HepG2 (cell line): ENCODE measurements around the gene VGLL3. TPM values are rescaled to one million over a fixed set of nuclear protein-coding genes. Genes with fewer than 3 reads are reported as not detected.

Experiments used
- ATAC-seq: fragments of 200-7000 bp; cut with Tn5 transposase; 3 replicates; pipeline ENCODE4 v1.9.1; 2020; ENCODE audit warnings: mild to moderate bottlenecking, moderate library complexity
- BruUV-seq: library from RNA; stranded (reverse); fragments of 400-500 nt; replicated peaks from 2 replicates; lab custom pipeline; 2021; lab: Mats Ljungman, UMichigan
- CTCF ChIA-PET: fragments of 300-600 bp; formaldehyde crosslinking; extraction: SDS; loops from one replicate; lab custom pipeline; 2021; ENCODE audit warnings: low total read pairs, inconsistent platforms, low intra/inter-chr PET ratio; lab: Yijun Ruan, JAX
- POLR2A ChIA-PET: fragments of 350-600 bp; sonication (Branson Sonifier 250); formaldehyde crosslinking; loops from one replicate; lab custom pipeline; 2020; ENCODE audit warnings: antibody characterized with exemption, inconsistent platforms; lab: Yijun Ruan, JAX
- DNase-seq: peaks from one replicate; pipeline ENCODE4 v3.0.0-alpha.2; 2015; ENCODE audit warnings: low spot score
- FAIRE-seq: peaks from 3 replicates; lab custom pipeline; 2011; peaks lifted over from hg19 to GRCh38; lab: Jason Lieb, UNC
- H2AFZ ChIP-seq: one replicate; pipeline ENCODE4 v1.6.1; 2011; ENCODE audit warnings: low read length, inconsistent platforms
- H3K27ac ChIP-seq: fragments of 300-600 bp; 3 replicates; pipeline ENCODE4 v1.8.0; 2011; ENCODE audit warnings: mixed run types, mild to moderate bottlenecking, mixed read lengths, low read length, inconsistent platforms; ENCODE audit not compliant: insufficient read depth; ENCODE audit errors: extremely low read length
- H3K27me3 ChIP-seq, 2 experiments: fragments of 200-600 bp in 1 of 2; 2 replicates in 1 of 2; 3 replicates in 1 of 2; pipeline versions ENCODE4 v1.6.0 to v1.8.0; 2011; ENCODE audit warnings: low read length in 2 of 2, mild to moderate bottlenecking in 2 of 2, moderate library complexity in 2 of 2, inconsistent platforms in 1 of 2; ENCODE audit not compliant: insufficient read depth in 2 of 2, control insufficient read depth in 1 of 2
- H3K36me3 ChIP-seq, 2 experiments: fragments of 200-600 bp in 1 of 2; replicated peaks in 1 of 2; 2 replicates in 1 of 2; 3 replicates in 1 of 2; pipeline versions ENCODE4 v1.5.1 to v1.8.0; 2011; ENCODE audit warnings: low read length in 2 of 2, inconsistent platforms in 1 of 2; ENCODE audit not compliant: insufficient read depth in 2 of 2, control insufficient read depth in 1 of 2
- H3K4me1 ChIP-seq: 2 replicates; pipeline ENCODE4 v1.5.1; 2012; ENCODE audit warnings: low read length, inconsistent platforms; ENCODE audit not compliant: insufficient read depth
- H3K4me2 ChIP-seq: 2 replicates; pipeline ENCODE4 v1.6.0; 2011; ENCODE audit warnings: low read depth, low read length, inconsistent platforms
- H3K4me3 ChIP-seq, 3 experiments: fragments of 200-600 bp in 1 of 3; sonication (generic), shearing (Covaris generic) in 1 of 3; replicated peaks in 1 of 3; 2 replicates each; pipeline ENCODE4 v1.5.1; 2011 to 2016; ENCODE audit warnings: low read length in 3 of 3, inconsistent platforms in 2 of 3, low read depth in 2 of 3, mild to moderate bottlenecking in 2 of 3, control low read depth in 1 of 3, mixed read lengths in 1 of 3; ENCODE audit not compliant: insufficient read depth in 1 of 3
- H3K79me2 ChIP-seq: one replicate; pipeline ENCODE4 v1.6.1; 2011; ENCODE audit warnings: low read length, inconsistent platforms; ENCODE audit not compliant: insufficient read depth
- H3K9ac ChIP-seq: 2 replicates; pipeline ENCODE4 v1.6.0; 2011; ENCODE audit warnings: mild to moderate bottlenecking, low read depth, low read length, inconsistent platforms; ENCODE audit not compliant: insufficient read depth
- H3K9me3 ChIP-seq: 2 replicates; pipeline ENCODE4 v1.5.1; 2012; ENCODE audit warnings: mild to moderate bottlenecking, low read length
- H4K20me1 ChIP-seq: 2 replicates; pipeline ENCODE4 v1.6.0; 2011; ENCODE audit warnings: inconsistent platforms, mild to moderate bottlenecking, low read length, moderate library complexity; ENCODE audit not compliant: insufficient read depth
- ARID5B ChIP-seq: IDR thresholded peaks from 2 replicates; pipeline ENCODE4 v1.4.0; 2020; ENCODE audit warnings: mild to moderate bottlenecking, missing genetic modification reagents
- CENPT ChIP-seq: sonication (generic); formaldehyde crosslinking; IDR thresholded peaks from 2 replicates; pipeline ENCODE4 v1.8.0; 2022; ENCODE audit warnings: low read depth, mild to moderate bottlenecking, moderate library complexity, missing genetic modification reagents
- ELF1 ChIP-seq: sonication (generic); formaldehyde crosslinking; IDR thresholded peaks from 2 replicates; pipeline ENCODE4 v1.4.0; 2020; ENCODE audit warnings: missing genetic modification reagents
- HMG20B ChIP-seq: conservative IDR thresholded peaks from 2 replicates; pipeline ENCODE4 v1.6.1; 2016; ENCODE audit warnings: missing genetic modification reagents, missing compliant biosample characterization
- KMT2B ChIP-seq: IDR thresholded peaks from 2 replicates; pipeline ENCODE4 v1.6.1; 2016; ENCODE audit warnings: missing genetic modification reagents, missing compliant biosample characterization
- MZF1 ChIP-seq: sonication (generic); formaldehyde crosslinking; IDR thresholded peaks from 2 replicates; pipeline ENCODE4 v1.8.1; 2023; ENCODE audit warnings: mild to moderate bottlenecking, missing genetic modification reagents, borderline replicate concordance
- NFE2 ChIP-seq: sonication (generic); formaldehyde crosslinking; IDR thresholded peaks from 2 replicates; pipeline ENCODE4 v1.4.0; 2020; ENCODE audit warnings: missing genetic modification reagents
- SCMH1 ChIP-seq: sonication (generic); formaldehyde crosslinking; IDR thresholded peaks from 2 replicates; pipeline ENCODE4 v1.9.0; 2021; ENCODE audit warnings: missing genetic modification reagents, mild to moderate bottlenecking, borderline replicate concordance
- ZNF143 ChIP-seq: sonication (generic); formaldehyde crosslinking; IDR thresholded peaks from 2 replicates; pipeline ENCODE4 v1.4.0; 2020; ENCODE audit warnings: missing genetic modification reagents
- ZNF280B ChIP-seq: sonication (generic); formaldehyde crosslinking; IDR thresholded peaks from 2 replicates; pipeline ENCODE4 v1.5.0; 2020; ENCODE audit warnings: missing genetic modification reagents, mild to moderate bottlenecking, borderline replicate concordance
- WGBS: methylation state at CpG from one replicate; pipeline ENCODE4 v1.1.6; 2017; ENCODE audit warnings: low lambda C conversion rate; 5-methylcytosine and 5-hydroxymethylcytosine counted together
- in situ Hi-C: cut with HindIII; loops from 2 replicates; pipeline ENCODE4 v1.10.0; 2017; ENCODE audit warnings: low pct_unique_long_range_greater_than_20kb; ENCODE audit not compliant: extremely low pct_ligation_motif_present
- intact Hi-C: fragments of 100-400 bp; cut with micrococcal nuclease; formaldehyde crosslinking; loops from one replicate; pipeline ENCODE4 v1.10.0; 2022; ENCODE audit not compliant: unreplicated experiment
- polyA plus RNA-seq, 8 experiments: library from polyadenylated mRNA; depleted of rRNA in 3 of 8; stranded (reverse) in 7 of 8; unstranded in 1 of 8; fragments of >200 nt; fragmentation: Illumina TruSeq in 4 of 8; extraction: Trizol in 4 of 8; gene quantifications; 2 replicates each; pipeline versions ENCODE4 v1.2.1 to v1.2.3, GENCODE V29; 2011 to 2016; ENCODE audit warnings: low read depth in 4 of 8, missing spikeins in 1 of 8, mixed read lengths in 1 of 8; ENCODE audit not compliant: insufficient read depth in 1 of 8
- total RNA-seq, 5 experiments: library from RNA; depleted of rRNA; stranded (reverse); fragments of >200 nt; fragmentation: Illumina TruSeq; extraction: Trizol; gene quantifications; 2 replicates each; pipeline ENCODE4 v1.2.3, GENCODE V29; 2016; ENCODE audit warnings: low read depth in 1 of 5
- TF ChIP-seq, protein P1 (sequence below): sonication (generic); formaldehyde crosslinking; IDR thresholded peaks from 2 replicates; pipeline ENCODE4 v1.5.0; 2020; ENCODE audit warnings: mild to moderate bottlenecking, missing genetic modification reagents
- TF ChIP-seq, protein P2 (sequence below): sonication (generic); formaldehyde crosslinking; IDR thresholded peaks from 2 replicates; pipeline ENCODE4 v1.4.0; 2020; ENCODE audit warnings: missing genetic modification reagents

Gene VGLL3
- total and polyA plus RNA-seq, 2 of the 13 experiments (the other 11 are each of a cell fraction or from before 2014, with no cell fraction given): 0.03 to 0.07 TPM

DNA sequence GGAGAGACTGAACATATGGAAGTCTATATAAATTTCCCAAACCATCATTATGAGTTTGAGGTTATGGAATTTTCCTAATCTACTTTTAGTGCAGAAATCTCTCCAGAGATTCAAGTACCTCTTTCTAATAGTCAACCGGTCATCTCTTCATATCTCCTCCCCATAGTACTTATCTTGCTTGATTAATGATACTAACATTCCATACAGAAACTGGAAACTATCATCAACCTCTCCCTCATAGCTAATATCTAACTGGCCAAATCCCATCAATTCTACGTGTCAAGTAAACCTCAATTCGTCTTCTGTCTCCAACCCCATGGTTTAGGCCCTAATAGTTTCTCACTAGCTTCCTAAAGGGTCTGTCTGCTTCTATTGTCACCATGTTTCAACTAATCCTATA is 44.4 kb upstream of the VGLL3 start:
- in situ Hi-C loops (no loop called here), intact Hi-C loops (no loop called here)
- no peak for DNase-seq
- Histone ChIP-seq H2AFZ (no peak overlapping the region), H3K4me3 (no peak overlapping the region), H3K79me2 (no peaks in the 10 kb centered on the region), H4K20me1 (no peaks in the 10 kb centered on the region), H3K4me1 (no peaks in the 10 kb centered on the region), H3K4me2 (no peak overlapping the region), H3K9me3 (no peaks in the 10 kb centered on the region), H3K36me3 (no peaks in the 10 kb centered on the region), H3K27ac (no peak overlapping the region), H3K27me3 (no peaks in the 10 kb centered on the region), H3K9ac (no peak overlapping the region)
- BruUV-seq: no TSS peak
- ATAC-seq: no peak
- POLR2A ChIA-PET: no interaction called here
- FAIRE-seq: no peak
- CTCF ChIA-PET: no interaction called here
- WGBS: 0% methylated on average over 3 of the region's 3 CpGs
- TF ChIP-seq KMT2B (CRISPR knock-in tag): no peak
- TF ChIP-seq NFE2 (CRISPR knock-in tag): no peak
- TF ChIP-seq MZF1 (CRISPR knock-in tag): no peak
- no peak for TF ChIP-seq ELF1 (CRISPR knock-in tag)
- TF ChIP-seq, protein P1, sequence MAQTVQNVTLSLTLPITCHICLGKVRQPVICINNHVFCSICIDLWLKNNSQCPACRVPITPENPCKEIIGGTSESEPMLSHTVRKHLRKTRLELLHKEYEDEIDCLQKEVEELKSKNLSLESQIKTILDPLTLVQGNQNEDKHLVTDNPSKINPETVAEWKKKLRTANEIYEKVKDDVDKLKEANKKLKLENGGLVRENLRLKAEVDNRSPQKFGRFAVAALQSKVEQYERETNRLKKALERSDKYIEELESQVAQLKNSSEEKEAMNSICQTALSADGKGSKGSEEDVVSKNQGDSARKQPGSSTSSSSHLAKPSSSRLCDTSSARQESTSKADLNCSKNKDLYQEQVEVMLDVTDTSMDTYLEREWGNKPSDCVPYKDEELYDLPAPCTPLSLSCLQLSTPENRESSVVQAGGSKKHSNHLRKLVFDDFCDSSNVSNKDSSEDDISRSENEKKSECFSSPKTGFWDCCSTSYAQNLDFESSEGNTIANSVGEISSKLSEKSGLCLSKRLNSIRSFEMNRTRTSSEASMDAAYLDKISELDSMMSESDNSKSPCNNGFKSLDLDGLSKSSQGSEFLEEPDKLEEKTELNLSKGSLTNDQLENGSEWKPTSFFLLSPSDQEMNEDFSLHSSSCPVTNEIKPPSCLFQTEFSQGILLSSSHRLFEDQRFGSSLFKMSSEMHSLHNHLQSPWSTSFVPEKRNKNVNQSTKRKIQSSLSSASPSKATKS (CRISPR knock-in tag): no peak
- no peak for TF ChIP-seq SCMH1 (CRISPR knock-in tag)
- TF ChIP-seq ZNF143 (CRISPR knock-in tag): no peak
- no peak for TF ChIP-seq ZNF280B (CRISPR knock-in tag)
- TF ChIP-seq HMG20B (CRISPR knock-in tag): no peak
- TF ChIP-seq, protein P2, sequence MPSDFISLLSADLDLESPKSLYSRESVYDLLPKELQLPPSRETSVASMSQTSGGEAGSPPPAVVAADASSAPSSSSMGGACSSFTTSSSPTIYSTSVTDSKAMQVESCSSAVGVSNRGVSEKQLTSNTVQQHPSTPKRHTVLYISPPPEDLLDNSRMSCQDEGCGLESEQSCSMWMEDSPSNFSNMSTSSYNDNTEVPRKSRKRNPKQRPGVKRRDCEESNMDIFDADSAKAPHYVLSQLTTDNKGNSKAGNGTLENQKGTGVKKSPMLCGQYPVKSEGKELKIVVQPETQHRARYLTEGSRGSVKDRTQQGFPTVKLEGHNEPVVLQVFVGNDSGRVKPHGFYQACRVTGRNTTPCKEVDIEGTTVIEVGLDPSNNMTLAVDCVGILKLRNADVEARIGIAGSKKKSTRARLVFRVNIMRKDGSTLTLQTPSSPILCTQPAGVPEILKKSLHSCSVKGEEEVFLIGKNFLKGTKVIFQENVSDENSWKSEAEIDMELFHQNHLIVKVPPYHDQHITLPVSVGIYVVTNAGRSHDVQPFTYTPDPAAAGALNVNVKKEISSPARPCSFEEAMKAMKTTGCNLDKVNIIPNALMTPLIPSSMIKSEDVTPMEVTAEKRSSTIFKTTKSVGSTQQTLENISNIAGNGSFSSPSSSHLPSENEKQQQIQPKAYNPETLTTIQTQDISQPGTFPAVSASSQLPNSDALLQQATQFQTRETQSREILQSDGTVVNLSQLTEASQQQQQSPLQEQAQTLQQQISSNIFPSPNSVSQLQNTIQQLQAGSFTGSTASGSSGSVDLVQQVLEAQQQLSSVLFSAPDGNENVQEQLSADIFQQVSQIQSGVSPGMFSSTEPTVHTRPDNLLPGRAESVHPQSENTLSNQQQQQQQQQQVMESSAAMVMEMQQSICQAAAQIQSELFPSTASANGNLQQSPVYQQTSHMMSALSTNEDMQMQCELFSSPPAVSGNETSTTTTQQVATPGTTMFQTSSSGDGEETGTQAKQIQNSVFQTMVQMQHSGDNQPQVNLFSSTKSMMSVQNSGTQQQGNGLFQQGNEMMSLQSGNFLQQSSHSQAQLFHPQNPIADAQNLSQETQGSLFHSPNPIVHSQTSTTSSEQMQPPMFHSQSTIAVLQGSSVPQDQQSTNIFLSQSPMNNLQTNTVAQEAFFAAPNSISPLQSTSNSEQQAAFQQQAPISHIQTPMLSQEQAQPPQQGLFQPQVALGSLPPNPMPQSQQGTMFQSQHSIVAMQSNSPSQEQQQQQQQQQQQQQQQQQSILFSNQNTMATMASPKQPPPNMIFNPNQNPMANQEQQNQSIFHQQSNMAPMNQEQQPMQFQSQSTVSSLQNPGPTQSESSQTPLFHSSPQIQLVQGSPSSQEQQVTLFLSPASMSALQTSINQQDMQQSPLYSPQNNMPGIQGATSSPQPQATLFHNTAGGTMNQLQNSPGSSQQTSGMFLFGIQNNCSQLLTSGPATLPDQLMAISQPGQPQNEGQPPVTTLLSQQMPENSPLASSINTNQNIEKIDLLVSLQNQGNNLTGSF (CRISPR knock-in tag): no peak
- TF ChIP-seq ARID5B (CRISPR knock-in tag): no peak
- no peak for TF ChIP-seq CENPT
